Stomach (tissue), 4 donors: ENCODE results near the gene FUNDC1.

Source experiments
- POLR2A ChIP-seq, 4 donors: fragments of 450-650 bp; IDR thresholded peaks; one replicate each; pipeline ENCODE4 v1.6.1; 2016; ENCODE audit warnings: antibody characterized with exemption in 4 of 4, control low read depth in 2 of 4, mild to moderate bottlenecking in 1 of 4, moderate library complexity in 1 of 4
- TF ChIP-seq, protein P1 (sequence below), 7 experiments: fragments of 450-650 bp in 4 of 7; fragments of 200-600 bp in 3 of 7; sonication (generic) in 3 of 7; IDR thresholded peaks; one replicate each; pipeline ENCODE4 v1.5.1; 2016 to 2019; ENCODE audit warnings: antibody characterized with exemption in 7 of 7, control low read depth in 2 of 7, mild to moderate bottlenecking in 1 of 7

DNA sequence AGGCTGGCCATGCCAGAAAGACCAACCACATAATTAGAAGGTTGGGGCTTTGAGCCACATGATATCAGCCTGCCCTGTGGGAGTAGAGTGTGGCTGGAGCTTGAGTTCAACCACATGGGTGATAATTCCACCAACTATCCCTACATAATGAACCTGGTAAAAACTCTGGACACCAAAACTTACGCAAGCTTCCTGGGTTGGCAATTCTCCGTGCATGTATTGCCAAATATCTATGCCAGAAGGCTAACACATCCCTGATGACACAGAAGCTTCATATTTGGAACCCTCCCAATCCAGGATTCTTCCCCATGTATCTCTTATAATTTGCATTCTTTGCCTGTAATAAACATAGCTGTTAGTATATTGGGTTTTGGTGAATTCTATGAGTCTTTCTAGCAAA lies 68.2 kb downstream of the FUNDC1 start:
- TF ChIP-seq, protein P1, sequence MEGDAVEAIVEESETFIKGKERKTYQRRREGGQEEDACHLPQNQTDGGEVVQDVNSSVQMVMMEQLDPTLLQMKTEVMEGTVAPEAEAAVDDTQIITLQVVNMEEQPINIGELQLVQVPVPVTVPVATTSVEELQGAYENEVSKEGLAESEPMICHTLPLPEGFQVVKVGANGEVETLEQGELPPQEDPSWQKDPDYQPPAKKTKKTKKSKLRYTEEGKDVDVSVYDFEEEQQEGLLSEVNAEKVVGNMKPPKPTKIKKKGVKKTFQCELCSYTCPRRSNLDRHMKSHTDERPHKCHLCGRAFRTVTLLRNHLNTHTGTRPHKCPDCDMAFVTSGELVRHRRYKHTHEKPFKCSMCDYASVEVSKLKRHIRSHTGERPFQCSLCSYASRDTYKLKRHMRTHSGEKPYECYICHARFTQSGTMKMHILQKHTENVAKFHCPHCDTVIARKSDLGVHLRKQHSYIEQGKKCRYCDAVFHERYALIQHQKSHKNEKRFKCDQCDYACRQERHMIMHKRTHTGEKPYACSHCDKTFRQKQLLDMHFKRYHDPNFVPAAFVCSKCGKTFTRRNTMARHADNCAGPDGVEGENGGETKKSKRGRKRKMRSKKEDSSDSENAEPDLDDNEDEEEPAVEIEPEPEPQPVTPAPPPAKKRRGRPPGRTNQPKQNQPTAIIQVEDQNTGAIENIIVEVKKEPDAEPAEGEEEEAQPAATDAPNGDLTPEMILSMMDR (IDR thresholded peaks at IDR 0.05), result no peak
- TF ChIP-seq POLR2A (IDR thresholded peaks at IDR 0.05), result no peak
